Astrocyte (in vitro differentiated cells and primary cell): ENCODE data around the gene COL24A1. TPM values are rescaled to one million over a fixed set of nuclear protein-coding genes. Genes with fewer than 3 reads are reported as not detected.

Experiments
- DNase-seq: peaks from one replicate; pipeline ENCODE4 v3.0.0-alpha.2; 2010; ENCODE audit warnings: low read depth
- FAIRE-seq: peaks from 2 replicates; lab custom pipeline; 2011; peaks lifted over from hg19 to GRCh38; lab: Jason Lieb, UNC
- H2AFZ ChIP-seq: 2 replicates; pipeline ENCODE4 v1.6.0; 2012; ENCODE audit warnings: low read depth, low read length, inconsistent platforms
- H3K27ac ChIP-seq: 2 replicates; pipeline ENCODE4 v1.5.1; 2011; ENCODE audit warnings: low read depth, low read length, inconsistent platforms
- H3K27me3 ChIP-seq: 2 replicates; pipeline ENCODE4 v1.6.0; 2011; ENCODE audit warnings: low read length, inconsistent platforms; ENCODE audit not compliant: insufficient read depth
- H3K36me3 ChIP-seq: 2 replicates; pipeline ENCODE4 v1.5.1; 2011; ENCODE audit warnings: low read length, inconsistent platforms; ENCODE audit not compliant: insufficient read depth
- H3K4me1 ChIP-seq: 2 replicates; pipeline ENCODE4 v1.5.1; 2011; ENCODE audit warnings: low read length, inconsistent platforms; ENCODE audit not compliant: insufficient read depth
- H3K4me2 ChIP-seq: 2 replicates; pipeline ENCODE4 v1.6.0; 2012; ENCODE audit warnings: low read length, inconsistent platforms
- H3K4me3 ChIP-seq: 2 replicates; pipeline ENCODE4 v1.5.1; 2011; ENCODE audit warnings: low read depth, mild to moderate bottlenecking, low read length, inconsistent platforms; ENCODE audit not compliant: insufficient read depth
- H3K79me2 ChIP-seq: 2 replicates; pipeline ENCODE4 v1.6.0; 2012; ENCODE audit warnings: mild to moderate bottlenecking, low read length, inconsistent platforms; ENCODE audit not compliant: insufficient read depth
- H3K9ac ChIP-seq: 2 replicates; pipeline ENCODE4 v1.6.0; 2012; ENCODE audit warnings: mild to moderate bottlenecking, low read length, inconsistent platforms
- H3K9me3 ChIP-seq: 2 replicates; pipeline ENCODE4 v1.5.1; 2012; ENCODE audit warnings: low read depth, mild to moderate bottlenecking, low read length, inconsistent platforms; ENCODE audit not compliant: insufficient read depth
- H4K20me1 ChIP-seq: 2 replicates; pipeline ENCODE4 v1.6.0; 2012; ENCODE audit warnings: low read length, inconsistent platforms; ENCODE audit not compliant: insufficient read depth
- H3K27ac Mint-ChIP-seq: one replicate; pipeline ENCODE4 v1.8.0; 2021; ENCODE audit warnings: mild to moderate bottlenecking, mixed read lengths; ENCODE audit not compliant: unreplicated experiment
- H3K27me3 Mint-ChIP-seq: one replicate; pipeline ENCODE4 v1.8.0; 2021; ENCODE audit warnings: low read depth, mixed read lengths; ENCODE audit not compliant: unreplicated experiment
- H3K36me3 Mint-ChIP-seq: one replicate; pipeline ENCODE4 v1.8.0; 2021; ENCODE audit warnings: low read depth, mixed read lengths; ENCODE audit not compliant: unreplicated experiment
- H3K4me1 Mint-ChIP-seq: one replicate; pipeline ENCODE4 v1.8.0; 2021; ENCODE audit warnings: low read depth, mixed read lengths; ENCODE audit not compliant: unreplicated experiment
- H3K4me3 Mint-ChIP-seq: one replicate; pipeline ENCODE4 v1.8.0; 2021; ENCODE audit warnings: mild to moderate bottlenecking, moderate library complexity, mixed read lengths; ENCODE audit not compliant: unreplicated experiment
- H3K9me3 Mint-ChIP-seq: one replicate; pipeline ENCODE4 v1.8.0; 2021; ENCODE audit warnings: mild to moderate bottlenecking, mixed read lengths; ENCODE audit not compliant: unreplicated experiment
- EZH2 ChIP-seq: IDR thresholded peaks from 2 replicates; pipeline ENCODE4 v1.6.1; 2012; ENCODE audit warnings: mild to moderate bottlenecking, low read length, inconsistent platforms; ENCODE audit not compliant: insufficient read depth
- total RNA-seq: library from RNA; stranded (reverse); gene quantifications from 2 replicates; pipeline ENCODE4 v1.2.1, GENCODE V29; 2021
- TF ChIP-seq, protein P1 (sequence below): IDR thresholded peaks from 2 replicates; pipeline ENCODE4 v1.5.1; 2011; ENCODE audit warnings: low read depth, mild to moderate bottlenecking, inconsistent platforms, low read length, moderate library complexity; ENCODE audit not compliant: insufficient read depth

The COL24A1 gene
- total RNA-seq, 1 donor from 2014 or later, result 5.6 TPM

DNA sequence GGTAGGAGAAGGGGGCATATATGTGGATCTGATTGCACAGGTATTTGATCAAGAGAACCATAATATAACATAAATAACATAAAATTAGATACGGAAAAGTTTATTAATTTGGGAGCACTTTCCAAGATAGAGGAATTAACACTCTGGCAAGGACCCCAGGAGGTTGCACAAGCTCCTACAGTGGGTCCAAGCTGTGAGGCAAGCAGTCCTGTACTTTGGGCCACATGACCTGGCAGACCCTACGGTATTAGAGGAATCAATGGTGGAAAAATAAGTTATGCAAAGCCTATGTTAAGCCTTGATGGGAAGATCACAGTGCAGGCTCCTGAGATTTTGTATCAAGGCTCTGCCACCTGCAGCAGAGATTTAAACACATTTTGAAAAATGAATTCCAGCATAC lies 220.1 kb downstream of the COL24A1 start:
- no peaks in the 10 kb centered on the region for H3K27me3 ChIP-seq
- H3K27ac Mint-ChIP-seq, result no peak overlapping the region
- H3K4me1 ChIP-seq, result no peaks in the 10 kb centered on the region
- H3K4me2 ChIP-seq, result no peak overlapping the region
- H3K9me3 ChIP-seq, result no peaks in the 10 kb centered on the region
- H3K4me1 Mint-ChIP-seq, result no peaks in the 10 kb centered on the region
- no peak overlapping the region for H3K9ac ChIP-seq
- H3K27ac ChIP-seq, result no peak overlapping the region
- no peak overlapping the region for H3K4me3 ChIP-seq
- H3K4me3 Mint-ChIP-seq, result no peak overlapping the region
- no peak for FAIRE-seq
- H3K36me3 Mint-ChIP-seq, result no peaks in the 10 kb centered on the region
- no peak for DNase-seq
- no peaks in the 10 kb centered on the region for H3K79me2 ChIP-seq
- no peaks in the 10 kb centered on the region for H4K20me1 ChIP-seq
- H3K9me3 Mint-ChIP-seq, result no peaks in the 10 kb centered on the region
- no peaks in the 10 kb centered on the region for H3K36me3 ChIP-seq
- no peaks in the 10 kb centered on the region for H3K27me3 Mint-ChIP-seq
- H2AFZ ChIP-seq, result no peak overlapping the region
- TF ChIP-seq, protein P1, sequence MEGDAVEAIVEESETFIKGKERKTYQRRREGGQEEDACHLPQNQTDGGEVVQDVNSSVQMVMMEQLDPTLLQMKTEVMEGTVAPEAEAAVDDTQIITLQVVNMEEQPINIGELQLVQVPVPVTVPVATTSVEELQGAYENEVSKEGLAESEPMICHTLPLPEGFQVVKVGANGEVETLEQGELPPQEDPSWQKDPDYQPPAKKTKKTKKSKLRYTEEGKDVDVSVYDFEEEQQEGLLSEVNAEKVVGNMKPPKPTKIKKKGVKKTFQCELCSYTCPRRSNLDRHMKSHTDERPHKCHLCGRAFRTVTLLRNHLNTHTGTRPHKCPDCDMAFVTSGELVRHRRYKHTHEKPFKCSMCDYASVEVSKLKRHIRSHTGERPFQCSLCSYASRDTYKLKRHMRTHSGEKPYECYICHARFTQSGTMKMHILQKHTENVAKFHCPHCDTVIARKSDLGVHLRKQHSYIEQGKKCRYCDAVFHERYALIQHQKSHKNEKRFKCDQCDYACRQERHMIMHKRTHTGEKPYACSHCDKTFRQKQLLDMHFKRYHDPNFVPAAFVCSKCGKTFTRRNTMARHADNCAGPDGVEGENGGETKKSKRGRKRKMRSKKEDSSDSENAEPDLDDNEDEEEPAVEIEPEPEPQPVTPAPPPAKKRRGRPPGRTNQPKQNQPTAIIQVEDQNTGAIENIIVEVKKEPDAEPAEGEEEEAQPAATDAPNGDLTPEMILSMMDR, result no peak
- TF ChIP-seq EZH2, result no peak

DNA sequence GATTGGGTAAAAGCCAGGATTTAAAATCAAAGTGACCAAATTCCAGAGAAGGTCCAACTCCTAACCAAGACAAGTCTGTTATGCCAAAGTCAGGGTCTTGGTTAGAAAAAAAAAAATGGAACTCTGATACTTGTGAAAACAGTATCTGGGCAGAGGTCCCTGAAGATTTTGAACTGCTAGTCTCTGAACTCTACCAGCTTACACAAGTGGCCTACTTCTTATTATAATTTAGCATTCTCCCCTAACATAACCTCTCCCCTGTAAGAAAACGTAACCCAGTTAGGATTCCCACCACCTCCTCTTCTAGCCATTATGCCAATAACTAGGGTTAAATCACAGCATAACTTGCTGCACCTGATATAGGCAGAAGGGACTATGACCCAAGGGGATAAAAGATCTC lies 220.5 kb downstream of the COL24A1 start:
- H3K4me1 ChIP-seq, result no peaks in the 10 kb centered on the region
- no peaks in the 10 kb centered on the region for H3K79me2 ChIP-seq
- no peak for FAIRE-seq
- no peak overlapping the region for H2AFZ ChIP-seq
- no peaks in the 10 kb centered on the region for H3K27me3 Mint-ChIP-seq
- H3K27me3 ChIP-seq, result no peaks in the 10 kb centered on the region
- no peaks in the 10 kb centered on the region for H3K9me3 Mint-ChIP-seq
- H3K4me3 ChIP-seq, result no peak overlapping the region
- DNase-seq, result no peak
- no peaks in the 10 kb centered on the region for H4K20me1 ChIP-seq
- no peaks in the 10 kb centered on the region for H3K36me3 ChIP-seq
- no peak overlapping the region for H3K4me2 ChIP-seq
- no peaks in the 10 kb centered on the region for H3K36me3 Mint-ChIP-seq
- no peaks in the 10 kb centered on the region for H3K4me1 Mint-ChIP-seq
- H3K27ac ChIP-seq, result no peak overlapping the region
- H3K4me3 Mint-ChIP-seq, result no peak overlapping the region
- TF ChIP-seq, protein P1, result no peak
- no peak for TF ChIP-seq EZH2
- no peaks in the 10 kb centered on the region for H3K9me3 ChIP-seq
- no peak overlapping the region for H3K27ac Mint-ChIP-seq
- H3K9ac ChIP-seq, result no peak overlapping the region

GRCh38 chr1:85935234-85935633 lies 221.3 kb downstream of the COL24A1 start:
- Mint-ChIP-seq H3K9me3 (no peaks in the 10 kb centered on the region), H3K27ac (no peak overlapping the region), H3K36me3 (no peaks in the 10 kb centered on the region), H3K27me3 (no peaks in the 10 kb centered on the region), H3K4me1 (no peaks in the 10 kb centered on the region), H3K4me3 (no peak overlapping the region)
- H3K79me2 ChIP-seq, result no peaks in the 10 kb centered on the region
- no peaks in the 10 kb centered on the region for H3K4me1 ChIP-seq
- no peak overlapping the region for H3K4me2 ChIP-seq
- H2AFZ ChIP-seq, result no peak overlapping the region
- H3K9ac ChIP-seq, result no peak overlapping the region
- no peaks in the 10 kb centered on the region for H3K9me3 ChIP-seq
- H3K27ac ChIP-seq, result no peak overlapping the region
- DNase-seq, result peak; percentile 7
- H3K36me3 ChIP-seq, result no peaks in the 10 kb centered on the region
- H3K27me3 ChIP-seq, result no peaks in the 10 kb centered on the region
- no peaks in the 10 kb centered on the region for H4K20me1 ChIP-seq
- FAIRE-seq, result no peak
- no peak for TF ChIP-seq EZH2
- TF ChIP-seq, protein P1, result no peak
- H3K4me3 ChIP-seq, result no peak overlapping the region
